ENCODE data around the gene GLE1. TPM values are rescaled to one million over a fixed set of nuclear protein-coding genes. Genes with fewer than 3 reads are reported as not detected.

GLE1 gene
- total and polyA plus RNA-seq, 2 donors (not counting 3 experiments of a cell fraction or from before 2014, with no cell fraction given), result 13.0 to 22.6 TPM

DNA sequence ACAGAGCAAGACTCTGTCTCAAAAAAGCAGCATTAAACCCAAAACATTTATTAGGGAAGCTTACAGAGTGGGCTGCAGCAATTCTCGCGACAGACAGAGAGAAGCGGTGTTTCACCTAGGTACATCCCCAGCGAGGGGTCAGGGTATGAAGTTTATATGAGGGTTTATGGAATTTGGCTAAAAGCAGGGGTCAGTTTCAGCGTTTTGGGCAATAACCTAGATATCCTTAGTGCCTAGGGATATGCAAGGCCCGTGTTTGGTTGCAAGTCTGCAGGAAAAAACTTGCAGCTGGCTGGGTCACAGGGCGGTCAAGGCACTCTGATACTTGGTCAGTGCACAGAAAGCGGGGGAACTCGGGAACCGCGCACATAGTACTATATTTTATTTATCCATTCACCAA, 649 bp upstream of the GLE1 start:
- peaks cover 10% of the 10 kb centered on the region for H3K79me2 ChIP-seq (ENCODE audit: control insufficient read depth, insufficient read depth, low read length)
- intact Hi-C loops (cut with micrococcal nuclease) (loop anchor here (1.0 to 2.0 kb wide), 4 partner anchors 10 to 65 kb away; partner anchors contain the start of genes ODF2 and SPTAN1), dilution Hi-C loops (cut with MboI; ENCODE audit: extremely low pct_ligation_motif_present, low sequenced_read_pairs) (no loop called here)
- peak overlapping the region; percentile 18 to 80 (median 72) for H3K4me3 ChIP-seq (replicated peaks in 1 of 3; ENCODE audit: insufficient read depth in 1 of 3, low read depth in 1 of 3, low read length in 3 of 3)
- no peak overlapping the region for H3K27ac ChIP-seq (ENCODE audit: insufficient read depth, low read depth, low read length)
- peak overlapping the region; percentile 53 for H3K9ac ChIP-seq (replicated peaks; ENCODE audit: extremely low read depth, insufficient read depth, low read length)
- H3K4me1 ChIP-seq (ENCODE audit: control insufficient read depth, extremely low read depth, insufficient read depth, low read length), result peaks cover 7% of the 10 kb centered on the region
- peak overlapping the region; percentile 71 for H3K4me2 ChIP-seq (ENCODE audit: insufficient read depth, low read length)
- POLR2A ChIA-PET, result no interaction called here
- no peak overlapping the region for H2AFZ ChIP-seq (ENCODE audit: low read depth, low read length)
- no peaks in the 10 kb centered on the region for H4K20me1 ChIP-seq (replicated peaks; ENCODE audit: control insufficient read depth, extremely low read depth, insufficient read depth, low read length)
- no TSS peak for BruUV-seq (replicated peaks)
- peaks cover 0 to 2% of the 10 kb centered on the region in 2 experiments for H3K36me3 ChIP-seq (ENCODE audit: control insufficient read depth in 2 of 2, extremely low read depth in 1 of 2, insufficient read depth in 2 of 2, low read length in 2 of 2)
- no peaks in the 10 kb centered on the region for H3K9me1 ChIP-seq (replicated peaks; ENCODE audit: control insufficient read depth, extremely low read depth, insufficient read depth, low read length)
- H3K27me3 ChIP-seq (ENCODE audit: control insufficient read depth in 2 of 2, insufficient read depth in 2 of 2, low read length in 2 of 2), result no peaks in the 10 kb centered on the region
- DNase-seq (ENCODE audit: low read depth, low spot score) (no peak), FAIRE-seq (no peak)
- CTCF ChIA-PET, result interaction anchor here (2.1 to 2.7 kb wide), 3 partner anchors 10 to 65 kb away, joined by 10 to 12 read pairs (median 12); partner anchors contain the start of gene SPTAN1
- TF ChIP-seq GATA2 (IDR thresholded peaks at IDR 0.05; ENCODE audit: insufficient read depth, insufficient read length, low read depth, low read length), result no peak
- TF ChIP-seq POLR2AphosphoS5 (IDR thresholded peaks at IDR 0.05; ENCODE audit: insufficient read depth, low read depth, low read length), result no peak
- H3K9me3 ChIP-seq (replicated peaks; ENCODE audit: control insufficient read depth, insufficient read depth, low read length), result no peaks in the 10 kb centered on the region

- Histone ChIP-seq H3K4me3 (replicated peaks in 1 of 3; ENCODE audit: insufficient read depth in 1 of 3, low read depth in 1 of 3, low read length in 3 of 3) (peak overlapping the region in 2 of 3 experiments; percentile 72 to 80), H3K27me3 (ENCODE audit: control insufficient read depth in 2 of 2, insufficient read depth in 2 of 2, low read length in 2 of 2) (no peaks in the 10 kb centered on the region), H3K9ac (replicated peaks; ENCODE audit: extremely low read depth, insufficient read depth, low read length) (peak overlapping the region; percentile 53), H3K4me2 (ENCODE audit: insufficient read depth, low read length) (peak overlapping the region; percentile 66), H3K36me3 (ENCODE audit: control insufficient read depth in 2 of 2, extremely low read depth in 1 of 2, insufficient read depth in 2 of 2, low read length in 2 of 2) (peaks cover 0 to 1% of the 10 kb centered on the region in 2 experiments), H4K20me1 (replicated peaks; ENCODE audit: control insufficient read depth, extremely low read depth, insufficient read depth, low read length) (no peaks in the 10 kb centered on the region), H3K79me2 (ENCODE audit: control insufficient read depth, insufficient read depth, low read length) (peaks cover 10% of the 10 kb centered on the region), H3K4me1 (ENCODE audit: control insufficient read depth, extremely low read depth, insufficient read depth, low read length) (peaks cover 7% of the 10 kb centered on the region), H2AFZ (ENCODE audit: low read depth, low read length) (peak overlapping the region; percentile 24), H3K9me3 (replicated peaks; ENCODE audit: control insufficient read depth, insufficient read depth, low read length) (no peaks in the 10 kb centered on the region), H3K27ac (ENCODE audit: insufficient read depth, low read depth, low read length) (no peak overlapping the region), H3K9me1 (replicated peaks; ENCODE audit: control insufficient read depth, extremely low read depth, insufficient read depth, low read length) (no peaks in the 10 kb centered on the region)
- dilution Hi-C loops (cut with MboI; ENCODE audit: extremely low pct_ligation_motif_present, low sequenced_read_pairs) (no loop called here), intact Hi-C loops (cut with micrococcal nuclease) (loop anchor here (2.0 kb wide), 2 partner anchors 47 to 67 kb away; partner anchors contain the start of gene SPTAN1)
- CTCF ChIA-PET, result interaction anchor here (0.9 to 2.7 kb wide), 8 partner anchors 11 to 144 kb away, joined by 3 to 12 read pairs (median 4); partner anchors contain the start of genes CERCAM and SPTAN1
- TF ChIP-seq FOS (IDR thresholded peaks at IDR 0.05; ENCODE audit: borderline replicate concordance, insufficient read depth, low read length) (no peak), MAX (IDR thresholded peaks at IDR 0.05; ENCODE audit: insufficient read depth, insufficient read length) (no peak), MYC (IDR thresholded peaks at IDR 0.05; ENCODE audit: low read depth, low read length) (no peak), CTCF (IDR thresholded peaks at IDR 0.05; ENCODE audit: extremely low read depth in 1 of 2, insufficient read depth in 1 of 2, low read depth in 1 of 2, low read length in 2 of 2) (no peak), GATA2 (IDR thresholded peaks at IDR 0.05; ENCODE audit: insufficient read depth, insufficient read length, low read depth, low read length) (no peak), JUN (IDR thresholded peaks at IDR 0.05; ENCODE audit: borderline replicate concordance, insufficient read depth, insufficient read length, low read depth) (no peak), POLR2AphosphoS5 (IDR thresholded peaks at IDR 0.05; ENCODE audit: insufficient read depth, low read depth, low read length) (no peak), POLR2A (IDR thresholded peaks at IDR 0.05; ENCODE audit: low read depth, low read length) (no peak), EZH2 (IDR thresholded peaks at IDR 0.05; ENCODE audit: borderline replicate concordance, low read depth, low read length, severe bottlenecking) (no peak)
- no TSS peak for BruUV-seq (replicated peaks)
- POLR2A ChIA-PET, result interaction anchor here (0.6 to 1.2 kb wide), 3 partner anchors 47 to 130 kb away, joined by 4 to 7 read pairs (median 4); partner anchors contain the start of gene SPTAN1
- FAIRE-seq, result no peak
- DNase-seq (ENCODE audit: low read depth, low spot score), result no peak
Measured at GRCh38 chr9:128505414-128505765, 871 bp downstream of the GLE1 start.

Measured in endothelial cell of umbilical vein (primary cell).